Cardiac muscle cell (in vitro differentiated cells and primary cell): ENCODE measurements around the gene DDIT4. TPM values are rescaled to one million over a fixed set of nuclear protein-coding genes. Genes with fewer than 3 reads are reported as not detected.

Experiments
- DNase-seq, 2 donors: peaks; one replicate each; pipeline versions ENCODE4 v3.0.0 to v3.0.0-alpha.2; 2010 to 2017; ENCODE audit warnings: low read depth in 1 of 2, low spot score in 1 of 2
- H3K27ac ChIP-seq: fragments of 200-600 bp; sonication (generic); 2 replicates; pipeline ENCODE4 v1.5.1; 2016
- H3K27me3 ChIP-seq: fragments of 200-600 bp; sonication (generic); 2 replicates; pipeline ENCODE4 v1.6.0; 2016; ENCODE audit warnings: control low read depth
- H3K36me3 ChIP-seq: fragments of 200-600 bp; sonication (generic); 2 replicates; pipeline ENCODE4 v1.5.1; 2016; ENCODE audit warnings: control low read depth
- H3K4me1 ChIP-seq: fragments of 200-600 bp; sonication (generic); 2 replicates; pipeline ENCODE4 v1.8.1; 2017; ENCODE audit warnings: low read depth, mild to moderate bottlenecking, mixed run types
- H3K4me3 ChIP-seq: fragments of 200-600 bp; sonication (generic); 2 replicates; pipeline ENCODE4 v1.5.1; 2016; ENCODE audit warnings: mild to moderate bottlenecking
- H3K9me3 ChIP-seq: fragments of 200-600 bp; sonication (generic); 2 replicates; pipeline ENCODE4 v1.5.1; 2017; ENCODE audit warnings: low read depth, mild to moderate bottlenecking, control low read depth
- polyA plus RNA-seq: library from polyadenylated mRNA; unstranded; fragments of >200 nt; fragmentation: Nextera tagmentation; extraction: Ambion mirVana; gene quantifications from 2 replicates; pipeline ENCODE4 v1.2.1, GENCODE V29; 2016
- total RNA-seq: library from RNA; depleted of rRNA; stranded (reverse); fragments of >200 nt; gene quantifications from 2 replicates; pipeline ENCODE4 v1.2.3, GENCODE V29; 2016
- TF ChIP-seq, protein P1 (sequence below): IDR thresholded peaks from 2 replicates; pipeline ENCODE4 v1.5.1; 2012; ENCODE audit warnings: low read depth, mild to moderate bottlenecking, low read length

The DDIT4 gene
- total and polyA plus RNA-seq, 2 experiments from 2014 or later, result 210 to 213 TPM

DNA sequence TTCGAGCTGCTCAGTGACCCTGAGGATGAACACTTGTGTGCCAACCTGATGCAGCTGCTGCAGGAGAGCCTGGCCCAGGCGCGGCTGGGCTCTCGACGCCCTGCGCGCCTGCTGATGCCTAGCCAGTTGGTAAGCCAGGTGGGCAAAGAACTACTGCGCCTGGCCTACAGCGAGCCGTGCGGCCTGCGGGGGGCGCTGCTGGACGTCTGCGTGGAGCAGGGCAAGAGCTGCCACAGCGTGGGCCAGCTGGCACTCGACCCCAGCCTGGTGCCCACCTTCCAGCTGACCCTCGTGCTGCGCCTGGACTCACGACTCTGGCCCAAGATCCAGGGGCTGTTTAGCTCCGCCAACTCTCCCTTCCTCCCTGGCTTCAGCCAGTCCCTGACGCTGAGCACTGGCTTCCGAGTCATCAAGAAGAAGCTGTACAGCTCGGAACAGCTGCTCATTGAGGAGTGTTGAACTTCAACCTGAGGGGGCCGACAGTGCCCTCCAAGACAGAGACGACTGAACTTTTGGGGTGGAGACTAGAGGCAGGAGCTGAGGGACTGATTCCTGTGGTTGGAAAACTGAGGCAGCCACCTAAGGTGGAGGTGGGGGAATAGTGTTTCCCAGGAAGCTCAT is 1.1 kb downstream of the DDIT4 start:
- Histone ChIP-seq H3K4me1 (peaks cover 31% of the 10 kb centered on the region), H3K9me3 (no peaks in the 10 kb centered on the region), H3K36me3 (peaks cover 11% of the 10 kb centered on the region), H3K27ac (peak overlapping the region; percentile 80), H3K27me3 (no peaks in the 10 kb centered on the region), H3K4me3 (peak overlapping the region; percentile 93)
- TF ChIP-seq, protein P1, sequence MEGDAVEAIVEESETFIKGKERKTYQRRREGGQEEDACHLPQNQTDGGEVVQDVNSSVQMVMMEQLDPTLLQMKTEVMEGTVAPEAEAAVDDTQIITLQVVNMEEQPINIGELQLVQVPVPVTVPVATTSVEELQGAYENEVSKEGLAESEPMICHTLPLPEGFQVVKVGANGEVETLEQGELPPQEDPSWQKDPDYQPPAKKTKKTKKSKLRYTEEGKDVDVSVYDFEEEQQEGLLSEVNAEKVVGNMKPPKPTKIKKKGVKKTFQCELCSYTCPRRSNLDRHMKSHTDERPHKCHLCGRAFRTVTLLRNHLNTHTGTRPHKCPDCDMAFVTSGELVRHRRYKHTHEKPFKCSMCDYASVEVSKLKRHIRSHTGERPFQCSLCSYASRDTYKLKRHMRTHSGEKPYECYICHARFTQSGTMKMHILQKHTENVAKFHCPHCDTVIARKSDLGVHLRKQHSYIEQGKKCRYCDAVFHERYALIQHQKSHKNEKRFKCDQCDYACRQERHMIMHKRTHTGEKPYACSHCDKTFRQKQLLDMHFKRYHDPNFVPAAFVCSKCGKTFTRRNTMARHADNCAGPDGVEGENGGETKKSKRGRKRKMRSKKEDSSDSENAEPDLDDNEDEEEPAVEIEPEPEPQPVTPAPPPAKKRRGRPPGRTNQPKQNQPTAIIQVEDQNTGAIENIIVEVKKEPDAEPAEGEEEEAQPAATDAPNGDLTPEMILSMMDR, result peak; percentile 78
- peak; percentile 56 to 81 for DNase-seq

DNA sequence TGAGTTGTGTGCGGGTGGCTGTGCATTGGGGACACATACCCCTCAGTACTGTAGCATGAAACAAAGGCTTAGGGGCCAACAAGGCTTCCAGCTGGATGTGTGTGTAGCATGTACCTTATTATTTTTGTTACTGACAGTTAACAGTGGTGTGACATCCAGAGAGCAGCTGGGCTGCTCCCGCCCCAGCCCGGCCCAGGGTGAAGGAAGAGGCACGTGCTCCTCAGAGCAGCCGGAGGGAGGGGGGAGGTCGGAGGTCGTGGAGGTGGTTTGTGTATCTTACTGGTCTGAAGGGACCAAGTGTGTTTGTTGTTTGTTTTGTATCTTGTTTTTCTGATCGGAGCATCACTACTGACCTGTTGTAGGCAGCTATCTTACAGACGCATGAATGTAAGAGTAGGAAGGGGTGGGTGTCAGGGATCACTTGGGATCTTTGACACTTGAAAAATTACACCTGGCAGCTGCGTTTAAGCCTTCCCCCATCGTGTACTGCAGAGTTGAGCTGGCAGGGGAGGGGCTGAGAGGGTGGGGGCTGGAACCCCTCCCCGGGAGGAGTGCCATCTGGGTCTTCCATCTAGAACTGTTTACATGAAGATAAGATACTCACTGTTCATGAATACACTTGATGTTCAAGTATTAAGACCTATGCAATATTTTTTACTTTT is 1.8 kb downstream of the DDIT4 start:
- TF ChIP-seq, protein P1, result no peak
- Histone ChIP-seq H3K4me1 (peaks cover 31% of the 10 kb centered on the region), H3K9me3 (no peaks in the 10 kb centered on the region), H3K4me3 (peak overlapping the region; percentile 93), H3K27ac (peak overlapping the region; percentile 80), H3K27me3 (no peaks in the 10 kb centered on the region), H3K36me3 (peaks cover 11% of the 10 kb centered on the region)
- DNase-seq, result peak in 1 of 2 donors; percentile 52

GRCh38 chr10:72276013-72276387 is 2.3 kb downstream of the DDIT4 start:
- Histone ChIP-seq H3K4me1 (peaks cover 27% of the 10 kb centered on the region), H3K27ac (peak overlapping the region; percentile 80), H3K27me3 (no peaks in the 10 kb centered on the region), H3K9me3 (no peaks in the 10 kb centered on the region), H3K4me3 (peak overlapping the region; percentile 93), H3K36me3 (peaks cover 11% of the 10 kb centered on the region)
- TF ChIP-seq, protein P1, result no peak
- peak in 1 of 2 donors; percentile 66 for DNase-seq

DNA sequence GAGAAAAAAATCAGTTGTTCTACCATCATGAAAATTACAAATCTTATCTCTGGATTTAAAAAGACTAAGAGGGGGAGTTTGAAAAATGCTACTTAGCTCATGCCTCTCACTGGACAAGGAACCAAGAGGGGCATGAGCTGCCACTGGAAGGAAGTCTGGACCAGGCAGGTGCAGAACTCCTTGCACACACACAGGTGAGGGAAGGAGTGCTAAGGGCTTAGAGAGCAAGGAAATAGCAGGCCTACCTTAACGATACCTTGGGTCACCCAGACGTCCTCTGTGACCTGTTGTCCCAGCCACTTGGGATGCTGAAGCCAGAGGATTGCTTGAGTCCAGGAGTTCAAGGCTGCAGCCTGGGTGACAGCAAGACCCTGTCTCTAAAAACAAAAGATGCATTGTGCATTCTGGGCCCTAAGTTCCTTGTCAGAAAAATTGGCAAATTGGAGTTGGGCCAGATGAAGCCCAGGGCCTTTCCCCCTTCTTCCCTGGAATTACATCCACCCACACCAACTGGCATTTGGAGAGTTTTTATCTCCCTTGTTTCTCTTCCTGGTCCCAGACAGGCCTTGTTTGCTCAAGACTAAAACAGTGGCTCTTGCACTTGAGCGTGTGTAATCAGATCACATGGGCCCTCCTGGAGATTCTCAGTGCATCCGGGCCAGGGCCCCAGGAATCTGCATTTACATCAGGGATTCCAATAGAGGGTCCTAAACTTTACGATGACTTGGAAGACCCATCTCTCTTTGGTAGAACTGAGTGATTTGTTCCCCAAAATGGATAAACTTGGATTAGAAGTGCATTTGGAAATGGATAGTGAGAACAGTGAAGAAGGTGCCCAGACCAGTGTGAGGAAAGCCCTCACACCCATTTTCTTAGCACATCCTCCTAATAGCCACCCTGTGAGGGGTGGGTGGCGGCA is 3.0 kb downstream of the DDIT4 start:
- Histone ChIP-seq H3K27ac (peak overlapping the region; percentile 80), H3K9me3 (no peaks in the 10 kb centered on the region), H3K4me1 (peaks cover 23% of the 10 kb centered on the region), H3K27me3 (no peaks in the 10 kb centered on the region), H3K4me3 (peak overlapping the region; percentile 93), H3K36me3 (peaks cover 11% of the 10 kb centered on the region)
- peak in 1 of 2 donors; percentile 96 for DNase-seq
- TF ChIP-seq, protein P1, result no peak

DNA sequence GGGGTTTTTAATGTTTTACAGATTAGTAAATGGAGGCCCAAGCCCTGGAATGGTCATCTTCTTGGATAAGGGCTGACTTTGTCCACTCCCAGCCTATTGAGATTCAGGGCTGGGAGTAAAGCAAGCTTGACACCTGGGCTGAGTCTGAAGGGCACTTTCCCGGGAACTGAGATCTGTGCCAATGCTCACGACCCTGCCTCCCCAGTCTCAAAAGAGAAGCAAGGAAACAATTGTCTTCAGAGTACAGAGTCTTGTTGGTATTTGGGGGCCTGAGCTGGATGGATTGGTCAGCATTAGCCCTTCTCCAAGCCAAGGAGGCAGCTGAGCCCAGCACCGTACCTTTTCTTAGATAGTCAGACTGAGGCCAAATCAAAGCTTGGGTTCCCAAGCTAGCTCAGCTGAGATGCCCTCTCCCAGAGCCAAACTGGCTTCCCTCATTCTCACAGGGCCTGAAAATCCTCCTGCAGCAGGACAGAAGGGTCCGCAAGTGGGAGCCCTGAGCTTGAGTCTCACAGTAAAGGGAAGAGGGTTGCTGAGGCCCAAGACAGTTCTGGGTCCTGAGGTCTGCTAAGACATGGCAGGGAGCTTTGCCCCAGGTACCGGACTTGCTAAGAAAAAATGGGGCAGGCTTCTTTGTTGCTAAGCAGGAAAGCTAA is 3.7 kb downstream of the DDIT4 start:
- no peak overlapping the region for H3K4me3 ChIP-seq
- H3K9me3 ChIP-seq, result no peaks in the 10 kb centered on the region
- peaks cover 11% of the 10 kb centered on the region for H3K36me3 ChIP-seq
- H3K27me3 ChIP-seq, result no peaks in the 10 kb centered on the region
- peaks cover 19% of the 10 kb centered on the region for H3K4me1 ChIP-seq
- DNase-seq, result peak in 1 of 2 donors; percentile 71
- TF ChIP-seq, protein P1, result no peak
- H3K27ac ChIP-seq, result peak overlapping the region; percentile 80
